CD4-positive, alpha-beta T cell (primary cell): ENCODE data around the gene TAS1R1. TPM values are rescaled to one million over a fixed set of nuclear protein-coding genes. Genes with fewer than 3 reads are reported as not detected.

Experiments
- ATAC-seq: fragments of 200-7000 bp; cut with Tn5 transposase; one replicate; pipeline ENCODE4 v1.10.0; 2022; ENCODE audit warnings: mild to moderate bottlenecking; ENCODE audit not compliant: poor library complexity
- CTCF ChIA-PET: fragments of 350-600 bp; sonication (Branson Sonifier 250); formaldehyde crosslinking; loops from one replicate; lab custom pipeline; 2021; ENCODE audit warnings: antibody characterized with exemption, inconsistent platforms; lab: Charles Lee
- POLR2A ChIA-PET: fragments of 350-600 bp; sonication (Branson Sonifier 250); formaldehyde crosslinking; loops from one replicate; lab custom pipeline; 2021; ENCODE audit warnings: antibody characterized with exemption, inconsistent platforms; lab: Charles Lee
- DNase-seq, 14 experiments: peaks; one replicate each; pipeline ENCODE4 v3.0.0-alpha.2; 2013 to 2020; ENCODE audit warnings: mixed read lengths in 2 of 14
- H3K27ac ChIP-seq, 2 donors: one replicate each; pipeline versions ENCODE4 v1.5.1 to v1.7.0; 2013; ENCODE audit warnings: low read length in 2 of 2, low read depth in 1 of 2, mild to moderate bottlenecking in 1 of 2
- H3K27me3 ChIP-seq, 2 experiments: 1 replicate in 1 of 2; 2 replicates in 1 of 2; pipeline versions ENCODE4 v1.6.1 to v1.7.0; 2013; ENCODE audit warnings: low read length in 2 of 2, control low read depth in 1 of 2, mild to moderate bottlenecking in 1 of 2, moderate library complexity in 1 of 2; ENCODE audit not compliant: insufficient read depth in 2 of 2, control insufficient read depth in 1 of 2
- H3K36me3 ChIP-seq: one replicate; pipeline ENCODE4 v1.6.1; 2013; ENCODE audit warnings: low read length, control low read depth; ENCODE audit not compliant: insufficient read depth
- H3K4me1 ChIP-seq: one replicate; pipeline ENCODE4 v1.6.1; 2013; ENCODE audit warnings: low read length, control low read depth; ENCODE audit not compliant: insufficient read depth
- H3K4me3 ChIP-seq: one replicate; pipeline ENCODE4 v1.5.1; 2013; ENCODE audit warnings: mild to moderate bottlenecking, low read length, moderate library complexity
- H3K9me3 ChIP-seq, 2 experiments: 1 replicate in 1 of 2; 2 replicates in 1 of 2; pipeline versions ENCODE4 v1.6.1 to v1.7.0; 2013; ENCODE audit warnings: low read length in 2 of 2, mild to moderate bottlenecking in 2 of 2, control low read depth in 1 of 2, moderate library complexity in 1 of 2; ENCODE audit not compliant: control insufficient read depth in 1 of 2, insufficient read depth in 1 of 2
- H3K27ac Mint-ChIP-seq: one replicate; pipeline ENCODE4 v1.8.0; 2020; ENCODE audit warnings: mixed read lengths
- H3K27me3 Mint-ChIP-seq: one replicate; pipeline ENCODE4 v1.8.0; 2021; ENCODE audit warnings: mixed read lengths
- H3K36me3 Mint-ChIP-seq: one replicate; pipeline ENCODE4 v1.8.0; 2021; ENCODE audit warnings: low read depth, mixed read lengths
- H3K4me1 Mint-ChIP-seq: one replicate; pipeline ENCODE4 v1.8.0; 2021; ENCODE audit warnings: low read depth, mixed read lengths
- H3K4me3 Mint-ChIP-seq: one replicate; pipeline ENCODE4 v1.8.0; 2020; ENCODE audit warnings: mild to moderate bottlenecking, mixed read lengths
- H3K9me3 Mint-ChIP-seq: one replicate; pipeline ENCODE4 v1.8.0; 2020; ENCODE audit warnings: mixed read lengths
- CTCF ChIP-seq: fragments of 200-600 bp; IDR thresholded peaks from one replicate; pipeline ENCODE4 v1.8.0; 2022; ENCODE audit warnings: antibody characterized with exemption, mild to moderate bottlenecking
- intact Hi-C, 2 experiments: fragments of 100-400 bp; cut with DNase I in 1 of 2; cut with micrococcal nuclease in 1 of 2; formaldehyde crosslinking; loops; one replicate each; pipeline versions ENCODE4 v1.15.1 to v1.9.0; 2023 to 2025; cut with DNase I, micrococcal nuclease
- total RNA-seq, 174 experiments: library from RNA in 2 of 174; stranded (reverse) in 2 of 174; gene quantifications; one replicate each; pipeline ENCODE4 v1.2.3 and lab custom pipeline; 2021 to 2026

TAS1R1 gene
- total RNA-seq, 2 experiments from 2014 or later: not detected

- CTCF ChIA-PET: interaction anchor here (0.5 kb wide), 1 partner anchor 285 kb away, joined by 5 read pairs; no protein-coding TSS in a partner anchor
- peaks cover 0 to 9% of the 10 kb centered on the region in 2 experiments for H3K9me3 ChIP-seq
- Mint-ChIP-seq H3K4me3 (no peak overlapping the region), H3K27ac (no peak overlapping the region), H3K9me3 (peaks cover 3% of the 10 kb centered on the region), H3K36me3 (no peaks in the 10 kb centered on the region), H3K27me3 (no peaks in the 10 kb centered on the region), H3K4me1 (no peaks in the 10 kb centered on the region)
- no peaks in the 10 kb centered on the region for H3K4me1 ChIP-seq
- no peaks in the 10 kb centered on the region for H3K36me3 ChIP-seq
- intact Hi-C loops: no loop called here
- no peak overlapping the region for H3K27ac ChIP-seq
- ATAC-seq: no peak
- peaks cover 0 to 3% of the 10 kb centered on the region in 2 experiments for H3K27me3 ChIP-seq
- no peak for TF ChIP-seq CTCF
- H3K4me3 ChIP-seq: no peak overlapping the region
- POLR2A ChIA-PET: no interaction called here
- no peak for DNase-seq
Measured at GRCh38 chr1:6570987-6571386, 15.9 kb downstream of the TAS1R1 start.

GRCh38 chr1:6572653-6573383 is 17.7 kb downstream of the TAS1R1 start:
- H3K27ac Mint-ChIP-seq: no peak overlapping the region
- peaks cover 3% of the 10 kb centered on the region for H3K9me3 Mint-ChIP-seq

DNA sequence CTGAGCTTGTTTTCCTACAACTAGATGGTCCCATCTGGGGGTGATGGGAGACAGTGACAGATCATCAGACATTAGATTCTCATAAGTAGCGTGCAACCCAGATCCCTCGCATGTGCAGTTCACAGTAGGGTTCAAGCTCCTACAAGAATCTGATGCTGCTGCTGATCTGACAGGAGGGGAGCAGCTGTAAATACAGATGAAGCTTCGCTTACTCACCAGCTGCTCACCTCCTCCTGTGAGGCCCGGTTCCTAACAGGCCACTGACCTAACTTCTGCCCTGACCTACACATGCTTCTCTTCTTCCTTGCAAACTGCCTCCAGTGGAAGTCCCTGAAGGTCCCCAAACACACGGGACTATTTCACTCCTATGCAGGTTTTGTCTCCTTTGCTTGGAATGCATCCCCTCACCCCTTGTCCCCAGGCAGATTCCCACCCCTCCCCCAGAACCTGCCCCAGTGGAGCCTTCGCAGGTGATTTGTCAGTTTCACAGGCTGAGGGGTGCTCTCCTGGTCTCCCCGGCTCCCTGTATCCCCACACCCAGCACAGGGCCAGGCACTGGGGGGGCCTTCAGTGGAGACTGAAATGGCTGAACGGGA is 19.0 kb downstream of the TAS1R1 start:
- no peak for DNase-seq
- Histone ChIP-seq H3K36me3 (no peaks in the 10 kb centered on the region), H3K27ac (no peak overlapping the region), H3K9me3 (peaks cover 0 to 9% of the 10 kb centered on the region in 2 experiments), H3K4me3 (no peak overlapping the region), H3K4me1 (peaks cover 2% of the 10 kb centered on the region), H3K27me3 (peaks cover 0 to 3% of the 10 kb centered on the region in 2 experiments)
- no peaks in the 10 kb centered on the region for H3K4me1 Mint-ChIP-seq
- CTCF ChIA-PET: no interaction called here
- H3K27ac Mint-ChIP-seq: no peak overlapping the region
- H3K36me3 Mint-ChIP-seq: no peaks in the 10 kb centered on the region
- intact Hi-C loops: no loop called here
- POLR2A ChIA-PET: no interaction called here
- H3K4me3 Mint-ChIP-seq: no peak overlapping the region
- no peaks in the 10 kb centered on the region for H3K27me3 Mint-ChIP-seq
- no peak for ATAC-seq
- H3K9me3 Mint-ChIP-seq: peaks cover 3% of the 10 kb centered on the region
- no peak for TF ChIP-seq CTCF

More at GRCh38 chr1:6572653-6573383, 17.7 kb downstream of the TAS1R1 start:
- Mint-ChIP-seq H3K4me1 (no peaks in the 10 kb centered on the region), H3K36me3 (no peaks in the 10 kb centered on the region), H3K4me3 (no peak overlapping the region), H3K27me3 (no peaks in the 10 kb centered on the region)
- Histone ChIP-seq H3K4me1 (no peaks in the 10 kb centered on the region), H3K27ac (no peak overlapping the region), H3K36me3 (no peaks in the 10 kb centered on the region), H3K27me3 (peaks cover 0 to 3% of the 10 kb centered on the region in 2 experiments), H3K9me3 (peaks cover 0 to 9% of the 10 kb centered on the region in 2 experiments), H3K4me3 (no peak overlapping the region)
- intact Hi-C loops: no loop called here
- ATAC-seq (no peak), DNase-seq (no peak)
- ChIA-PET CTCF (no interaction called here), POLR2A (no interaction called here)
- TF ChIP-seq CTCF: no peak
